Cardiac muscle cell (in vitro differentiated cells and primary cell): Measurements from ENCODE around the gene CD300A. TPM values are rescaled to one million over a fixed set of nuclear protein-coding genes. Genes with fewer than 3 reads are reported as not detected.

Source experiments
- DNase-seq, 2 donors: peaks; one replicate each; pipeline versions ENCODE4 v3.0.0 to v3.0.0-alpha.2; 2010 to 2017; ENCODE audit warnings: low read depth in 1 of 2, low spot score in 1 of 2
- H3K27ac ChIP-seq: fragments of 200-600 bp; sonication (generic); 2 replicates; pipeline ENCODE4 v1.5.1; 2016
- H3K27me3 ChIP-seq: fragments of 200-600 bp; sonication (generic); 2 replicates; pipeline ENCODE4 v1.6.0; 2016; ENCODE audit warnings: control low read depth
- H3K36me3 ChIP-seq: fragments of 200-600 bp; sonication (generic); 2 replicates; pipeline ENCODE4 v1.5.1; 2016; ENCODE audit warnings: control low read depth
- H3K4me1 ChIP-seq: fragments of 200-600 bp; sonication (generic); 2 replicates; pipeline ENCODE4 v1.8.1; 2017; ENCODE audit warnings: low read depth, mild to moderate bottlenecking, mixed run types
- H3K4me3 ChIP-seq: fragments of 200-600 bp; sonication (generic); 2 replicates; pipeline ENCODE4 v1.5.1; 2016; ENCODE audit warnings: mild to moderate bottlenecking
- H3K9me3 ChIP-seq: fragments of 200-600 bp; sonication (generic); 2 replicates; pipeline ENCODE4 v1.5.1; 2017; ENCODE audit warnings: low read depth, mild to moderate bottlenecking, control low read depth
- CTCF ChIP-seq: IDR thresholded peaks from 2 replicates; pipeline ENCODE4 v1.5.1; 2012; ENCODE audit warnings: low read depth, mild to moderate bottlenecking, low read length
- polyA plus RNA-seq: library from polyadenylated mRNA; unstranded; fragments of >200 nt; fragmentation: Nextera tagmentation; extraction: Ambion mirVana; gene quantifications from 2 replicates; pipeline ENCODE4 v1.2.1, GENCODE V29; 2016
- total RNA-seq: library from RNA; depleted of rRNA; stranded (reverse); fragments of >200 nt; gene quantifications from 2 replicates; pipeline ENCODE4 v1.2.3, GENCODE V29; 2016

CD300A gene
- total and polyA plus RNA-seq, 2 experiments from 2014 or later, result 2.6 to 2.7 TPM

- no peak for TF ChIP-seq CTCF
- no peak overlapping the region for H3K4me3 ChIP-seq
- peaks cover 9% of the 10 kb centered on the region for H3K27me3 ChIP-seq
- no peaks in the 10 kb centered on the region for H3K4me1 ChIP-seq
- H3K27ac ChIP-seq, result no peak overlapping the region
- no peak for DNase-seq
- no peaks in the 10 kb centered on the region for H3K36me3 ChIP-seq
- H3K9me3 ChIP-seq, result no peaks in the 10 kb centered on the region
Observed at GRCh38 chr17:74529243-74529642, 62.8 kb downstream of the CD300A start.

GRCh38 chr17:74530831-74531150, 64.4 kb downstream of the CD300A start:
- no peaks in the 10 kb centered on the region for H3K9me3 ChIP-seq
- no peak for TF ChIP-seq CTCF
- no peak for DNase-seq
- H3K4me1 ChIP-seq, result no peaks in the 10 kb centered on the region
- H3K27ac ChIP-seq, result no peak overlapping the region
- peaks cover 2% of the 10 kb centered on the region for H3K27me3 ChIP-seq
- no peak overlapping the region for H3K4me3 ChIP-seq
- no peaks in the 10 kb centered on the region for H3K36me3 ChIP-seq

GRCh38 chr17:74531231-74531761, 64.9 kb downstream of the CD300A start, which contains the start of gene CD300LB:
TSS of gene CD300LB (minus strand) at chr17:74531475. CDS start at chr17:74531350, 125 bp downstream.
- no peak for DNase-seq
- no peak within 1 kb of the TSS for H3K27ac ChIP-seq
- no peaks in the 10 kb centered on the region for H3K9me3 ChIP-seq
- no peak within 1 kb of the TSS for H3K4me3 ChIP-seq
- no peaks in the 10 kb centered on the region for H3K4me1 ChIP-seq
- no peaks in the 10 kb centered on the region for H3K36me3 ChIP-seq
- no peaks in the 10 kb centered on the region for H3K27me3 ChIP-seq
- no peak for TF ChIP-seq CTCF

GRCh38 chr17:74532115-74532514, 65.7 kb downstream of the CD300A start:
- H3K36me3 ChIP-seq, result no peaks in the 10 kb centered on the region
- no peak overlapping the region for H3K4me3 ChIP-seq
- peaks cover 3% of the 10 kb centered on the region for H3K27me3 ChIP-seq
- H3K4me1 ChIP-seq, result no peaks in the 10 kb centered on the region
- H3K9me3 ChIP-seq, result no peaks in the 10 kb centered on the region
- TF ChIP-seq CTCF, result no peak
- no peak overlapping the region for H3K27ac ChIP-seq
- no peak for DNase-seq

Other genes starting within 250 kb of the CD300A start
- not detected in 2 replicates for gene DNAI2, start 192.4 kb upstream of the CD300A start, total RNA-seq
- not detected in 2 replicates for gene DNAI2, start 192.4 kb upstream of the CD300A start, polyA plus RNA-seq
- gene KIF19, start 140.4 kb upstream of the CD300A start, total RNA-seq, result 0.39 and 0.42 TPM in 2 replicates
- gene KIF19, start 140.4 kb upstream of the CD300A start, polyA plus RNA-seq, result 1.2 TPM in 1 of 2 replicates, not detected in the other
- gene BTBD17, start 104.8 kb upstream of the CD300A start, total RNA-seq, result 0.63 TPM in 1 of 2 replicates, not detected in the other
- 0.09 and 0.62 TPM in 2 replicates for gene BTBD17, start 104.8 kb upstream of the CD300A start, polyA plus RNA-seq
- gene GPR142, start 99.1 kb upstream of the CD300A start, total RNA-seq, result not detected in 2 replicates
- not detected in 2 replicates for gene GPR142, start 99.1 kb upstream of the CD300A start, polyA plus RNA-seq
- gene GPRC5C, start 34.5 kb upstream of the CD300A start, total RNA-seq, result 114 and 125 TPM in 2 replicates
- gene GPRC5C, start 34.5 kb upstream of the CD300A start, polyA plus RNA-seq, result 106 and 117 TPM in 2 replicates
- gene CD300LB, start 64.8 kb downstream of the CD300A start, total RNA-seq, result not detected in 2 replicates
- gene CD300LB, start 64.8 kb downstream of the CD300A start, polyA plus RNA-seq, result not detected in 2 replicates
- 0.07 and 0.12 TPM in 2 replicates for gene CD300C, start 79.5 kb downstream of the CD300A start, total RNA-seq
- gene CD300C, start 79.5 kb downstream of the CD300A start, polyA plus RNA-seq, result 0.83 TPM in 1 of 2 replicates, not detected in the other
- gene CD300H, start 100.9 kb downstream of the CD300A start, total RNA-seq, result not detected in 2 replicates
- not detected in 2 replicates for gene CD300H, start 100.9 kb downstream of the CD300A start, polyA plus RNA-seq
- not detected in 2 replicates for gene CD300LD, start 125.6 kb downstream of the CD300A start, total RNA-seq
- not detected in 2 replicates for gene CD300LD, start 125.6 kb downstream of the CD300A start, polyA plus RNA-seq
- gene CD300E, start 157.1 kb downstream of the CD300A start, total RNA-seq, result 0.07 TPM in 1 of 2 replicates, not detected in the other
- 0.34 TPM in 1 of 2 replicates, not detected in the other for gene CD300E, start 157.1 kb downstream of the CD300A start, polyA plus RNA-seq
- gene CD300LF, start 246.3 kb downstream of the CD300A start, total RNA-seq, result not detected in 2 replicates
- gene CD300LF, start 246.3 kb downstream of the CD300A start, polyA plus RNA-seq, result not detected in 2 replicates